ENCODE data around the gene PCDHGC4.

- no peak for TF ChIP-seq POLR2AphosphoS5 (IDR thresholded peaks at IDR 0.05; ENCODE audit: low read depth, low read length)
- TF ChIP-seq POLR2A (IDR thresholded peaks at IDR 0.05; ENCODE audit: low read depth, low read length) = no peak
- no peak for TF ChIP-seq TAF1 (IDR thresholded peaks at IDR 0.05; ENCODE audit: low read depth, low read length)
- no peak for TF ChIP-seq POU2F2 (IDR thresholded peaks at IDR 0.05; ENCODE audit: low read depth, low read length)
- TF ChIP-seq SPI1 (IDR thresholded peaks at IDR 0.05; ENCODE audit: low read depth, low read length) = peak; percentile 9; the same call in 1 of the 2 replicates
These were observed 35.1 kb downstream of the PCDHGC4 start for GRCh38 chr5:141519605-141520565.
